H1 (cell line): Measurements from ENCODE around the gene TUBB1. TPM values are rescaled to one million over a fixed set of nuclear protein-coding genes. Genes with fewer than 3 reads are reported as not detected.

Source experiments
- ATF3 ChIP-seq: IDR thresholded peaks from 2 replicates; pipeline ENCODE4 v1.6.1; 2011; ENCODE audit warnings: low read depth, mild to moderate bottlenecking, low read length; ENCODE audit not compliant: insufficient read depth
- CBX5 ChIP-seq: fragments of 300-800, 300-1000 bp; sonication (generic); IDR thresholded peaks from 2 replicates; pipeline ENCODE4 v1.7.1; 2016; ENCODE audit warnings: antibody characterized with exemption, low read length, low read depth
- CTBP2 ChIP-seq: IDR thresholded peaks from 2 replicates; pipeline ENCODE4 v1.7.0; 2011; ENCODE audit warnings: borderline replicate concordance, mild to moderate bottlenecking, moderate library complexity, mixed read lengths, low read length; ENCODE audit not compliant: insufficient read depth, insufficient read length
- EP300 ChIP-seq, 2 experiments: IDR thresholded peaks; 1 replicate in 1 of 2; 2 replicates in 1 of 2; pipeline ENCODE4 v1.6.1; 2011 to 2012; ENCODE audit warnings: low read depth in 2 of 2, low read length in 2 of 2, mild to moderate bottlenecking in 2 of 2, borderline replicate concordance in 1 of 2, inconsistent platforms in 1 of 2, moderate library complexity in 1 of 2
- POLR2AphosphoS5 ChIP-seq: IDR thresholded peaks from 2 replicates; pipeline ENCODE4 v1.6.1; 2011; ENCODE audit warnings: low read depth, low read length
- SIX5 ChIP-seq: IDR thresholded peaks from 2 replicates; pipeline ENCODE4 v1.6.1; 2011; ENCODE audit warnings: mild to moderate bottlenecking, low read depth, low read length
- YY1 ChIP-seq: IDR thresholded peaks from 2 replicates; pipeline ENCODE4 v1.6.1; 2011; ENCODE audit warnings: low read depth, mild to moderate bottlenecking, low read length
- polyA plus RNA-seq, 7 experiments: library from polyadenylated mRNA; depleted of rRNA in 3 of 7; stranded (reverse) in 5 of 7; unstranded in 2 of 7; fragments of >200 nt in 5 of 7; fragments of 200-250 nt in 2 of 7; gene quantifications; 1 replicate in 5 of 7; 2 replicates in 1 of 7; 4 replicates in 1 of 7; pipeline versions ENCODE4 v1.2.1 to v1.2.3, GENCODE V29; 2011 to 2013; ENCODE audit warnings: missing spikeins in 2 of 7, mixed read lengths in 2 of 7
- total RNA-seq: library from RNA; stranded (reverse); fragmentation: NEBNext Ultra II Directional; extraction: Animal tissue kit (Norgen Biotek cat#: 25700); gene quantifications from 2 replicates; pipeline ENCODE4 v1.2.1, GENCODE V29; 2021
- TF ChIP-seq, protein P1 (sequence below): fragments of 300-600 bp; sonication (generic); IDR thresholded peaks from 2 replicates; pipeline ENCODE4 v1.7.1; 2012; ENCODE audit warnings: low read length, moderate library complexity, mild to moderate bottlenecking, inconsistent platforms; ENCODE audit not compliant: insufficient replicate concordance

TUBB1 gene
- total and polyA plus RNA-seq, 2 of the 8 experiments (the other 6 are each of a cell fraction or from before 2014, with no cell fraction given) = not detected

- TF ChIP-seq EP300 (IDR thresholded peaks at IDR 0.05; ENCODE audit: borderline replicate concordance in 1 of 2, low read depth in 2 of 2, low read length in 2 of 2) (no peak), SIX5 (no peak), CTBP2 (no peak), POLR2AphosphoS5 (no peak), ATF3 (no peak), CBX5 (no peak), YY1 (no peak)
- TF ChIP-seq, protein P1, sequence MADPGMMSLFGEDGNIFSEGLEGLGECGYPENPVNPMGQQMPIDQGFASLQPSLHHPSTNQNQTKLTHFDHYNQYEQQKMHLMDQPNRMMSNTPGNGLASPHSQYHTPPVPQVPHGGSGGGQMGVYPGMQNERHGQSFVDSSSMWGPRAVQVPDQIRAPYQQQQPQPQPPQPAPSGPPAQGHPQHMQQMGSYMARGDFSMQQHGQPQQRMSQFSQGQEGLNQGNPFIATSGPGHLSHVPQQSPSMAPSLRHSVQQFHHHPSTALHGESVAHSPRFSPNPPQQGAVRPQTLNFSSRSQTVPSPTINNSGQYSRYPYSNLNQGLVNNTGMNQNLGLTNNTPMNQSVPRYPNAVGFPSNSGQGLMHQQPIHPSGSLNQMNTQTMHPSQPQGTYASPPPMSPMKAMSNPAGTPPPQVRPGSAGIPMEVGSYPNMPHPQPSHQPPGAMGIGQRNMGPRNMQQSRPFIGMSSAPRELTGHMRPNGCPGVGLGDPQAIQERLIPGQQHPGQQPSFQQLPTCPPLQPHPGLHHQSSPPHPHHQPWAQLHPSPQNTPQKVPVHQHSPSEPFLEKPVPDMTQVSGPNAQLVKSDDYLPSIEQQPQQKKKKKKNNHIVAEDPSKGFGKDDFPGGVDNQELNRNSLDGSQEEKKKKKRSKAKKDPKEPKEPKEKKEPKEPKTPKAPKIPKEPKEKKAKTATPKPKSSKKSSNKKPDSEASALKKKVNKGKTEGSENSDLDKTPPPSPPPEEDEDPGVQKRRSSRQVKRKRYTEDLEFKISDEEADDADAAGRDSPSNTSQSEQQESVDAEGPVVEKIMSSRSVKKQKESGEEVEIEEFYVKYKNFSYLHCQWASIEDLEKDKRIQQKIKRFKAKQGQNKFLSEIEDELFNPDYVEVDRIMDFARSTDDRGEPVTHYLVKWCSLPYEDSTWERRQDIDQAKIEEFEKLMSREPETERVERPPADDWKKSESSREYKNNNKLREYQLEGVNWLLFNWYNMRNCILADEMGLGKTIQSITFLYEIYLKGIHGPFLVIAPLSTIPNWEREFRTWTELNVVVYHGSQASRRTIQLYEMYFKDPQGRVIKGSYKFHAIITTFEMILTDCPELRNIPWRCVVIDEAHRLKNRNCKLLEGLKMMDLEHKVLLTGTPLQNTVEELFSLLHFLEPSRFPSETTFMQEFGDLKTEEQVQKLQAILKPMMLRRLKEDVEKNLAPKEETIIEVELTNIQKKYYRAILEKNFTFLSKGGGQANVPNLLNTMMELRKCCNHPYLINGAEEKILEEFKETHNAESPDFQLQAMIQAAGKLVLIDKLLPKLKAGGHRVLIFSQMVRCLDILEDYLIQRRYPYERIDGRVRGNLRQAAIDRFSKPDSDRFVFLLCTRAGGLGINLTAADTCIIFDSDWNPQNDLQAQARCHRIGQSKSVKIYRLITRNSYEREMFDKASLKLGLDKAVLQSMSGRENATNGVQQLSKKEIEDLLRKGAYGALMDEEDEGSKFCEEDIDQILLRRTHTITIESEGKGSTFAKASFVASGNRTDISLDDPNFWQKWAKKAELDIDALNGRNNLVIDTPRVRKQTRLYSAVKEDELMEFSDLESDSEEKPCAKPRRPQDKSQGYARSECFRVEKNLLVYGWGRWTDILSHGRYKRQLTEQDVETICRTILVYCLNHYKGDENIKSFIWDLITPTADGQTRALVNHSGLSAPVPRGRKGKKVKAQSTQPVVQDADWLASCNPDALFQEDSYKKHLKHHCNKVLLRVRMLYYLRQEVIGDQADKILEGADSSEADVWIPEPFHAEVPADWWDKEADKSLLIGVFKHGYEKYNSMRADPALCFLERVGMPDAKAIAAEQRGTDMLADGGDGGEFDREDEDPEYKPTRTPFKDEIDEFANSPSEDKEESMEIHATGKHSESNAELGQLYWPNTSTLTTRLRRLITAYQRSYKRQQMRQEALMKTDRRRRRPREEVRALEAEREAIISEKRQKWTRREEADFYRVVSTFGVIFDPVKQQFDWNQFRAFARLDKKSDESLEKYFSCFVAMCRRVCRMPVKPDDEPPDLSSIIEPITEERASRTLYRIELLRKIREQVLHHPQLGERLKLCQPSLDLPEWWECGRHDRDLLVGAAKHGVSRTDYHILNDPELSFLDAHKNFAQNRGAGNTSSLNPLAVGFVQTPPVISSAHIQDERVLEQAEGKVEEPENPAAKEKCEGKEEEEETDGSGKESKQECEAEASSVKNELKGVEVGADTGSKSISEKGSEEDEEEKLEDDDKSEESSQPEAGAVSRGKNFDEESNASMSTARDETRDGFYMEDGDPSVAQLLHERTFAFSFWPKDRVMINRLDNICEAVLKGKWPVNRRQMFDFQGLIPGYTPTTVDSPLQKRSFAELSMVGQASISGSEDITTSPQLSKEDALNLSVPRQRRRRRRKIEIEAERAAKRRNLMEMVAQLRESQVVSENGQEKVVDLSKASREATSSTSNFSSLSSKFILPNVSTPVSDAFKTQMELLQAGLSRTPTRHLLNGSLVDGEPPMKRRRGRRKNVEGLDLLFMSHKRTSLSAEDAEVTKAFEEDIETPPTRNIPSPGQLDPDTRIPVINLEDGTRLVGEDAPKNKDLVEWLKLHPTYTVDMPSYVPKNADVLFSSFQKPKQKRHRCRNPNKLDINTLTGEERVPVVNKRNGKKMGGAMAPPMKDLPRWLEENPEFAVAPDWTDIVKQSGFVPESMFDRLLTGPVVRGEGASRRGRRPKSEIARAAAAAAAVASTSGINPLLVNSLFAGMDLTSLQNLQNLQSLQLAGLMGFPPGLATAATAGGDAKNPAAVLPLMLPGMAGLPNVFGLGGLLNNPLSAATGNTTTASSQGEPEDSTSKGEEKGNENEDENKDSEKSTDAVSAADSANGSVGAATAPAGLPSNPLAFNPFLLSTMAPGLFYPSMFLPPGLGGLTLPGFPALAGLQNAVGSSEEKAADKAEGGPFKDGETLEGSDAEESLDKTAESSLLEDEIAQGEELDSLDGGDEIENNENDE = no peak
- TF ChIP-seq, all 59 proteins: peak for 0
These were observed 55.2 kb downstream of the TUBB1 start (continued) for GRCh38 chr20:59074456-59074855.
